ENCODE data around the gene NLGN1.

NLGN1 gene

GRCh38 chr3:174294616-174295015 is 897.1 kb downstream of the NLGN1 start:
- DNase-seq (ENCODE audit: low spot score) = no peak

DNA sequence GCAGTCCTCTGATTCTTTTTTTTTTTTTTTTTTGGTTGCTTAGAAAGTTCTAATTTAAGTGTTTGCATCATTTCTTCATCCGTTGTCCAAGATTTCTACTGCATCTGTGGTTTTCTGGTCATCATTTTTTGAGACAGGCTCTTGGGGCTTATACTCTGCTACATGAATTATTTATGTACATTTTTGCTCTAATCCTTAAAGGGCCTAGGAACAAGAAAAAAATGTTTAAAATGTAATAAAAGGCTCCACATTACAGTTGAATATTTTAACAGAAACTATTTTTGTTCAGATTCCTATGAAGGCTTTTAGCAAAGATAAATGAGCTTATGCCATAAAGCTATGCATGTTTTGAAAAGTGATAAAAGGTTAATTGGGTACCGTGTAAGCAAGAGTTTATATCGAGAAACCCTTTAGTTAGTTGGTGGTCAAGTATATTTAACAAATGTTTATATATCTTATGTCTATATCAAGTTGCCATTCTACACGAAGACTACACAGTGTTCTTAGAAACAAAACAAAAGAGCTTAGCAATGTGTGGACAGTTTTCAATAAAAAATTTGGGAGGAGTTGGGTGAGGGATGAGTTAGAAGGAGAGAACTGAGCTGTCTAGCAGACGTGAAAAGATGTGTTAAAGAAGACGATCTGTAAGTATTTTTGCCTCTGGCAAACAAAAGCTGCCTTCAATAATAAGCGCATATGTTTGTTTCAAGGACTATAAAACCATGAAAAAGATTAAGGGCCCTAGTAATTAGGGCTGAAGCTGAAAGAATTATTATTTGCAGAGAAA is 898.0 kb downstream of the NLGN1 start:
- DNase-seq (ENCODE audit: low spot score) = no peak

GRCh38 chr3:174302746-174303315 is 905.3 kb downstream of the NLGN1 start:
- DNase-seq (ENCODE audit: low spot score) = no peak

DNA sequence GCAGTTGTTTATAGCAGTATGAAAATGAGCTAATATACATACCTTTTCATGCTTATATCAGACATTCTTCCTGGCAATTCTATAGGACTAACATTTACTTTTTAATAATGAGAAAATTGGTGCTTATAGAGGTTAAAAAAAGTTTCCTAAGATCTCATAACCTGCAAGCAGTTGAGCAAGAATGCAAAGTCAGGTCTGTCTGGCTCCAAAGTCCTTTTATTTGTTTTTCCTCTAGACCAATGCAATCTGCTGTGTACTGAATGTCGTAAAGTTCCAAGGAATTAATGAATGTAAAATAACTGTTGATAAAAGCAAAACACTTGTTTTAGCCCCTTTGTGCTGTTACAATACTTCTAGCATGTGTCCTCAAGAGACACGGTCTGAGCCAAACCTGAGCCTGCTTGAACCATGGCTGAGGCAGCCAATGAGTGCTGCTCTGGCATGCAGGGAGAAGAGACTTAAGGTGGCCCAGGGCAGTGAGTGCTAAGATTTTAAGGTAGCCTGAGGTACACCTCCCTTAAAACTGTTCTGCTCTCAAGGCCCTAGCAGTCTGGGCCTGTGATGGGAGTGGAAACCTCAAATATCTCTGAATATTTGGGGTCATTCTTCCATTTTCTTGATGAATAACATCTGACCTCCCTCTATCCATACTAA is 906.5 kb downstream of the NLGN1 start:
- DNase-seq (ENCODE audit: low spot score) = no peak

DNA sequence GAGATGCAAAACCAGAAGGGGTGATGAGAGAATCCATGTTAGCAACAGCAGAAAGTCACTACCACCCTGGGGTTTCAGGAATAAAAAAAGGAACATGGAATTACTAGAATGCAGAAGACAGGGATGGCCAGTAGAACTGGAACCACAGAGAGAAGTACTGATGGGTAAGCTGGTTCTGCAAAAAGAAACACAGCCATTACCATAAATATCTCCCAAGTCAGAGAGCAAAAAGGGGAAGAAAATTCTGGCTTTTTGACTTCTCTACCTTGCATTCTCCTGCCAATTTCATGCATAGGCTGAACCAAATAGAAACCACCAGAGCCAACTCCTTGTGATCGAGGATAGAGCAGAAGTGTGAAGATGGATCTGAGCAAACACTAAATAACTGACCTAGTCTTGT is 911.2 kb downstream of the NLGN1 start:
- DNase-seq (ENCODE audit: low spot score) = peak; percentile 58

GRCh38 chr3:174310475-174310983 is 913.0 kb downstream of the NLGN1 start:
- DNase-seq (ENCODE audit: low spot score) = no peak

- no peak for DNase-seq (ENCODE audit: low spot score)
Measured at GRCh38 chr3:174315225-174315624, 917.7 kb downstream of the NLGN1 start.

DNA sequence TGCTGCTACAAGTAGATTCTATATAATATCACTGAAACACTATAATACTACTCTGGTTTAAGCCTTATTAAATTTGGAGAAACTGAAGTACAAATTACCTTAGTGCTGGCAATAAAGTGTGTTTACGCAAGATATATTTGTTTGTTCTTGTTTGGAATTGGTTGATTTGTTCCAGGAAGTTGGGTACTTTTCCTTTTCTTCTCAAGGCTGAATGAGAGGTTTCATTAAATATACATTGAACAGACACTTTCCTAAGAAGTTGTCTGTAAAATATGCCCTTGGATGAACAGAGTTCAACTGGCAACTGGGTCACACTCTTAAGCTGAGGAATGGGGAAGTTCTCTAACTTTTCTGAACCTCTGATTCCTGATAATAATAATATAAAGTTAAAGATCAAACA is 919.5 kb downstream of the NLGN1 start:
- DNase-seq (ENCODE audit: low spot score) = no peak

GRCh38 chr3:174318181-174318580 is 920.6 kb downstream of the NLGN1 start:
- no peak for DNase-seq (ENCODE audit: low spot score)

- no peak for DNase-seq (ENCODE audit: low spot score)
Measured at GRCh38 chr3:174321548-174321947, 924.0 kb downstream of the NLGN1 start.

- no peak for DNase-seq (ENCODE audit: low spot score)
Measured at GRCh38 chr3:174322789-174323188, 925.2 kb downstream of the NLGN1 start.

- no peak for DNase-seq (ENCODE audit: low spot score)
Measured at GRCh38 chr3:174325171-174325570, 927.6 kb downstream of the NLGN1 start.

GRCh38 chr3:174325834-174326700 is 928.5 kb downstream of the NLGN1 start:
- no peak for DNase-seq (ENCODE audit: low spot score)

DNA sequence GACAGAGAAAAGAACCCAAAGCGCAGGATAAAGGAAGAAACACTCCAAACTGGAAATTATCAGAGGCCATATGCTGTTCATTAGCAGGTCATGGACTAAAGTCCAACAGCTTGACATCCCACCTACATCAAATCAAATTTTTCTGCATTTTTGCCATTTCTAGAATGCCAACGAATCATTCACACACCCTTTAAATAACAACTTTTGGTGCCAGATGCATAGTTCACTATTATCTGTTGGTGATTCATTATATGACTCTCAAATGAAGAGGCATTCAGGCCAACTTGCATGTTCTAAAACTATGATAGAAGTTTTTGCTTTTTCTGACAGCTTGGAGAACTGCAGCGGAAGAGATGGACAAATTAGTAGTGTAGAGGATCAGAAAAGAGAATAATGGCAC is 931.8 kb downstream of the NLGN1 start:
- DNase-seq (ENCODE audit: low spot score) = no peak

DNA sequence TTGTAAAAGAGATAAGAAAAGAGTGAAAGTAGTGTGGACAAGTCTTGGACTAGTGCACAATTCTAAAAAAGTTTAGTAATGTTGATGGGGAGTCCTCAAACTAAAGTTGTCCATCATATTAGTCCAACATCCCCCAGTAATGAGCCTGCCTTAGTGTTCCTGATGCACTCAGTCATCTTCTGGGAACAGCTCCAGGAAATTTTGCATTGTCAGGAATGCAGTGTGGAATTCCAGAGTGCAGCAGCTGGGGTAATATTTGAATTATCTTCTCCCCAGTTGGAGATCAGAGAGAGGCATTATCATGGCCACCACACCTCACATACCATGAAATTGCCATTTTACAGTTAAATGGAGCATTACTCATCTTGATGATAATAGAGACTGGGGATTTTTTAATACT is 932.8 kb downstream of the NLGN1 start:
- DNase-seq (ENCODE audit: low spot score) = no peak

GRCh38 chr3:174331095-174331800 is 933.7 kb downstream of the NLGN1 start:
- DNase-seq (ENCODE audit: low spot score) = peak; percentile 63

DNA sequence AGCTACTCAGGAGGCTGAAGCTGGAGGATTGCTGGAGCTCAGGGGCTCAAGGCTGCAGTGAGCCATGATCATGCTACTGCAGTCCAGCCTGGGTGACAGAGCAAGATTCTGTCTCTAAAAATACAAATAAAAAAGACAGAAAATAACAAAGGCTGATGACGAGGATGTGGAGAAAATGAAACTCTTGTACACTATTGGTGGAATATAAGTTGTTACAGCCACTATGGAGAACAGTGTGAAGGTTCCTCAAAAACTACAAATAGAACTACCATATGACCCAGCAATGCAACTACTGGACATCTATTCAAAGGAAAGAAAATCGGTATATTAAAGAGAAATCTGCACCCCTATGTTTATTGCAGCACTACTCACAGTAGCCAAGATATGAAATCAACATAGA is 934.8 kb downstream of the NLGN1 start:
- DNase-seq (ENCODE audit: low spot score) = peak; percentile 45

- no peak for DNase-seq (ENCODE audit: low spot score)
Measured at GRCh38 chr3:174333640-174334039, 936.1 kb downstream of the NLGN1 start.

GRCh38 chr3:174334111-174334510 is 936.6 kb downstream of the NLGN1 start:
- DNase-seq (ENCODE audit: low spot score) = no peak

- DNase-seq (ENCODE audit: low spot score) = no peak
Measured at GRCh38 chr3:174335324-174335723, 937.8 kb downstream of the NLGN1 start.

GRCh38 chr3:174335910-174336309 is 938.4 kb downstream of the NLGN1 start:
- no peak for DNase-seq (ENCODE audit: low spot score)

Data from pons (tissue), 1 donor.